LHCN-M2 (cell line): ENCODE data around the gene IRS2. TPM values are rescaled to one million over a fixed set of nuclear protein-coding genes. Genes with fewer than 3 reads are reported as not detected.
"Not testable (repeated sequence)": the region's sequence is repeated elsewhere in the genome, so short reads cannot be mapped to it uniquely, and the experiment has no call there.

Source experiments
- DNase-seq: peaks from one replicate; pipeline ENCODE4 v3.0.0-alpha.2; 2012; ENCODE audit warnings: low read depth
- polyA plus RNA-seq: library from polyadenylated mRNA; unstranded; fragments of >200 nt; gene quantifications from one replicate; pipeline ENCODE4 v1.2.1, GENCODE V29; 2012; ENCODE audit warnings: missing spikeins
- total RNA-seq: library from RNA; depleted of rRNA; stranded (reverse); fragments of >200 nt; gene quantifications from 2 replicates; pipeline ENCODE4 v1.2.3, GENCODE V29; 2014; rRNA removed

The IRS2 gene
- 37.8 and 46.7 TPM in 2 replicates for total RNA-seq
- polyA plus RNA-seq: 17.9 TPM

GRCh38 chr13:109786457-109787134 is at the start of gene IRS2:
TSS of gene IRS2 (minus strand) at chr13:109786583. CDS start at chr13:109786053, 530 bp downstream.
- DNase-seq: peak; percentile 95

GRCh38 chr13:109834973-109835720 is 48.8 kb upstream of the IRS2 start:
- peak; percentile 77 for DNase-seq

GRCh38 chr13:109833940-109834339 is 47.6 kb upstream of the IRS2 start:
- DNase-seq: no peak

DNA sequence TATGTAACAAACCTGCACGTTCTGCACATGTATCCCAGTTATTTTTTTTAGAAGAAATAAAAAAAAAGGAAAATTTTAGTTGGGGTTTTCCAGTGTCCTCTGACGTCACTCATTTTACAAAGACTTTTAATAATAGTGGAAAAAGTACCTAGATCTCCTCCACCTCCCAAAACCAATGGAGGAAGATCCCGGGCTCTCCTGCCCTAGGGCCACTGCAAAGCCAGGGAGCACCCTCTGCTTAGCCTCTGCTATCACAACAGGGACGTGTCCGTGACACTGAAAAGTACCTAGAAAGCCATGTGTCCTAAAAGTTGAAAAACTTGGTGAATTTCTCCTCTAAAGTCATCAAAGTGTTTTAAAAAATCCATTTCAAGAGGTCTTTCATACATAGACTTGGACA is 46.7 kb upstream of the IRS2 start:
- DNase-seq: no peak

DNA sequence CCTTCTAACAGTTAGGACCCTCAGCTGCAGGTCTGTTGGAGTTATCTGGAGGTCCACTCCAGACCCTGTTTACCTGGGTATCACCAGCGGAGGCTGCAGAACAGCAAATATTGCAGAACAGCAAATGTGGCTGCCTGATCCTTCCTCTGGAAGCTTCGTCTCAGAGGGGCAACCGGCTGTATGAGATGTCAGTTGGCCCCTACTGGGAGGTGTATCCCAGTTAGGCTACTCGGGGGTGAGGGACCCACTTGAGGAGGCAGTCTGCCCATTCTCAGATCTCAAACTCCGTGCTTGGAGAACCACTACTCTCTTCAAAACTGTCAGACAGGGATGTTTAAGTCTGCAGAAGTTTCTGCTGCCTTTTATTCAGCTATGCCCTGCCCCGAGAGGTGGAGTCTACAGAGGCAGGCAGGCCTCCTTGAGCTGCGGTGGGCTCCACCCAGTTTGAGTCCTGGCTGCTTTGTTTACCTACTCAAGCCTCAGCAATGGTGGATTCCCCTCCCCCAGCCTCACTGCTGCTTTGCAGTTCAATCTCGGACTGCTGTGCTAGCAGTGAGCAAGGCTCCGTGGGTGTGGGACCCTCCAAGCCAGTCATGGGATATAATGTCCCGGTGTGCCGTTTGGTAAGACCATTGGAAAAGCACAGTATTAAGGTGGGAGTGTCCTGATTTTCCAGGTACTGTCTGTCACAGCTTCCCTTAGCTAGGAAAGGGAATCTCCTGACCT is 42.4 kb upstream of the IRS2 start:
- not testable (repeated sequence) for DNase-seq

- not testable (repeated sequence) for DNase-seq
Measured at GRCh38 chr13:109823201-109823600, 36.8 kb upstream of the IRS2 start.

- DNase-seq: no peak
Measured at GRCh38 chr13:109821103-109821502, 34.7 kb upstream of the IRS2 start.

DNA sequence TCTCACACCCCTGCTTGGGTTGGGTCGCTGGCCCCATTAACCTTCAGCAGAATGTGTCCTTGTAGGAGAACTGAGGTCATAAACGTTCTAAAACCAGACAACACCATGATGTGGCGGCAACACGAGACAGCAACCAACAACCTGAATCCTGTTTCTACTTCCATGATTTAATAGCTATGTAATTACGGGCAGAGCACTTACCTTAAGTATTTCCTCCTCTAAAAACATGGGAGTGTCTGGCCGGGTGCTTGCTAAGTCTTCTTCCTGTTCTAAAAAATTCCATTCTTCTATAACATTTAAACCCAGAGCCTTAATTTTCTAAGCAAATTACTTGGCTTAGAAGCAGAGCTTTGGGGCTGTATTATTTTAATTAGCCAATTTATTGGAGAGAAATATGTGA is 33.5 kb upstream of the IRS2 start:
- no peak for DNase-seq

GRCh38 chr13:109818886-109819285 is 32.5 kb upstream of the IRS2 start:
- no peak for DNase-seq

DNA sequence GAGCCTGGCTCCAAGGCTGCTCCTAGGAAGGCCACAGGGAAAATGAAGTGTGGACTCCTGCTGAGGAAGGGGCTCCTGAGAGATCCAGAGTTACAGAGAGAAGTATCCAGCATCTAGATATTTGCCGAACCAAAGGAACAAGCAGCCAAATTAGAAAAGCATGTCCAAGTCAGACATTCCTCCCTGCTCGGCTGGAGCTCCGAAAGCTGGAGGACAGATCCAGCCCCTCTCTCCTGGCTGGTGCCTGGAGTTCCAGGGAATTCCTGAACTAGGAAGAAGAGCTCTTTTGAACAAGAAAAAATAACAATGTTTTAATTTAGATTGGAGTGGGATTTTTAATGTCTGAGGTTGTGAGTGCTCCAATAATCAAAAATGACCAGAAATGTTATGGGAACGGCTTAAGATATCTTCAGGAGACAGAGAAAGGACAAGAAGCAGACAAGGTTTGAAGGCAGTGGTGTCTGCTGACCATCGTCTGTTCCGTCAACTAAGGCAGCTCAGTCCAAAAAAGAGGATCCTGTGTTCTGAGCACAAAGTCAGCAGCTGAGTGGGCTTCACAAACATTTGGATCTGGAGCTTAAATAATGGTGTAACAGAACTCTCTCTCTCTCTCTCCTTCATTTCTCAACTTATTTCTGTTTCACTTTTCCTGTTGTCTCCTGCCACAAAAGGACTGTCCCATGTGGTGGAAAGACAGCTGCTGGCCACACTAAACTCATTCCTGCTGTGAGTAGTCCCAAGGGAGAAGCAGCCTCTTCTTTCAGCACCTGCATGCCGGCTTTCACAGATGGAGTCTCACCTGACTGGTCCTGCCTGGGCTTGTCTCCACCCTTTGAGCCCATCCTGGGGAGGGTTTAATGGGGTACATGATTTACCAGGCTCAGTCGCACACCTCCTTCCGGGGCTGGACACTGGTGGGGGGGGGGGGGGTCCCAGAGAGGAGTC is 31.5 kb upstream of the IRS2 start:
- peak; percentile 63 for DNase-seq

DNA sequence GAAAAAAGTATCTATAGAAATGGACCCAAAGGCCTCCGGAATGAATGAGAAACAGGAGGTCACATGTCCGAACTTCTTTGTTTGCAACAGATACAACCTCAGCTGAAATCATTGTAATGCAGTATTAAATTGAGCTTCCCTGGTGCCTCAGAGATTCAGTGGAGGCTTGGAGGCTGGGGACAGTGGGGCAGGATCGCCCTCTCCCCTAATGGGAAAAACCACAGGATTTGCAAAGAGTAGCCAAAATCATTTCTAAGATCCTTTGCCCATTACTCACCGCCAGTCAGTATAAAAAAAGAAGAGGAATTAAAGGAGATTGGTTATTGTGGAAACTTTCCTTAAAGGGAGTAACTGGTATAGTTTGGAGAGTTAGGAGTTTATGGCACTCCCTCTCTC is 30.4 kb upstream of the IRS2 start:
- peak; percentile 66 for DNase-seq

DNA sequence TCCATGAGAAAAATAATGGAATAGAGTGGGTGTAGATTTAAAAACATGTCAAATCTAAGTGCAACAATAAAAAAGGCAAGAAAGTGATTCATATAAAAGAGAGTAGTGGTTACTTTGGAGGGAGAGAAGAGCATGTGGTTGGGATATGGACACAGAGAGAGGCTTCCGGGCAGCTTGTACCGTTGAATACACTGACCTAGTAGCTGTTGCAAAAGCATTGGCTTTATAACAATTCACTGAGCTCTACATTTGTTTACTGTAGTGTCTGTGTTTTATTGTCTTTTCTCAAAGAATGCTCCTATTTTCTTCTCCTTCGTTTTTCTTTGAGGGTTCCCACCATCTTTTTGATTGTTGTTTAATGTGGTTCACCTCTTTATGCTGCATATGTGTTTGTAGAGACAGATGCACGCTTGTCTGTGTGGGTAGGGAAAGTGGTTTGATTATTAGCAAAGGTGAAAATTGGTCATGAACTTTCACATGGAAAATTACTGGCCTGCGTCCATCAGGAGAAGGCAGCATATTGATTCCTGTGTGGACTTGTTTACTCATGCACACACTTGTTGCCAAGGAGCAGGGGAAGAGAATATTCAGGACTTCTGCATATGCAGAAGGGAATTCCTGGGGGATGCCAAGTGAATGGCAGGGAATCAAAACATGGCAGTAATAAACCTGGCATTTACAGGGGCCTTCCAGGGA is 29.9 kb upstream of the IRS2 start:
- DNase-seq: peak; percentile 38

DNA sequence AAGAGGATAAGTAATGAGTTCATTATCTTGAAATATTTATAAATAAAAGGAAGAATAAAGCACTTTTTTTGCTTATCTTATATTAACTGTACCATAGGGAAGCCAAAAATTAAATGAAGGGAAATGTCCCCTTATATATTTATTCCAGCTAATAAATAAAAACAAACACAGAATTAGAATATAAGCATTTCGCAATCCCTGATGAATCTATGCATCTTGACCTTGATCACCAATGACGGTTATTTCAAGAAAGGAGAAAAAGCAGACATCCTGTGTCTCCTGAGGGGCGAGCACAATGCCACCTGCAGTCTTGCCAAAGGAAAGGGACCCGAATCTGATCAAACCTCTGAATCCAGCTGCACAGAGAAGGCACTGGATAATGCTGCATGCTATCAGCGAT is 29.3 kb upstream of the IRS2 start:
- no peak for DNase-seq

- DNase-seq: no peak
Measured at GRCh38 chr13:109813663-109814062, 27.3 kb upstream of the IRS2 start.

GRCh38 chr13:109812382-109812781 is 26.0 kb upstream of the IRS2 start:
- no peak for DNase-seq

DNA sequence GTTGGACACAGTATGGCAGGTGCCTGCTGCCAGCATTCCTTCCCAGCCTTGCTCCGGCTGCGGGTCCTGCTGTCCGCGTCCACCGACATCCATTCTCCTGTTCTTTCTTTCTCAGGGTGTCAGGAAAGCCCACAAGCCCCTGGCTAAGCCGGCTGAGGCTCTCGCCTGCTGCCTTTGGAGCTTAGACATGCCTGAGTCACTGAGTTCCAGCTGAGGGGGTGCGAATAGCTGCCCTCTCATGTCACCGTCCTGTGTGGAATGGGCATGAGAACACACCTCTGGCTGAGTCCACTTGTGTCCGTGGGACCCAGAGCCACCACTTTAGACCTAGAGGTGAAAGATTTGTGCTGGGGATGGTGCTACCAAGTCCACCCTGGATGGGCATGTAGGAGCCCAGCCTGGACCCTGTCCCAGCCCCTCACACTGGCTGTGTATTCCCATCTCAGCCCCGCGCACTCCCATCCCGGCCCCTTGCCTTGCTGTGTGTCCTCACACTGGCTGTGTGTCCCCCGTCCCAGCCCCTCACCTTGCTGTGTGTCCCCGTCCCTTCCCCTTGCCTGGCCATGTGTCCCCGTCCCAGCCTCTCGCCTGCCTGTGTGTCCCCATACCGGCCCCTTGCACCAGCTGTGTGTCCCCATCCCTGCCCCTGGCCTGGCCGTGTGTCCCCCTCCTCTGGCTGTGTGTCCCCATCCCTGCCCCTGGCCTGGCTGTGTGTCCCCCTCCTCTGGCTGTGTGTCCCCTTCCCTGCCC is 24.6 kb upstream of the IRS2 start:
- DNase-seq: peak; percentile 32

DNA sequence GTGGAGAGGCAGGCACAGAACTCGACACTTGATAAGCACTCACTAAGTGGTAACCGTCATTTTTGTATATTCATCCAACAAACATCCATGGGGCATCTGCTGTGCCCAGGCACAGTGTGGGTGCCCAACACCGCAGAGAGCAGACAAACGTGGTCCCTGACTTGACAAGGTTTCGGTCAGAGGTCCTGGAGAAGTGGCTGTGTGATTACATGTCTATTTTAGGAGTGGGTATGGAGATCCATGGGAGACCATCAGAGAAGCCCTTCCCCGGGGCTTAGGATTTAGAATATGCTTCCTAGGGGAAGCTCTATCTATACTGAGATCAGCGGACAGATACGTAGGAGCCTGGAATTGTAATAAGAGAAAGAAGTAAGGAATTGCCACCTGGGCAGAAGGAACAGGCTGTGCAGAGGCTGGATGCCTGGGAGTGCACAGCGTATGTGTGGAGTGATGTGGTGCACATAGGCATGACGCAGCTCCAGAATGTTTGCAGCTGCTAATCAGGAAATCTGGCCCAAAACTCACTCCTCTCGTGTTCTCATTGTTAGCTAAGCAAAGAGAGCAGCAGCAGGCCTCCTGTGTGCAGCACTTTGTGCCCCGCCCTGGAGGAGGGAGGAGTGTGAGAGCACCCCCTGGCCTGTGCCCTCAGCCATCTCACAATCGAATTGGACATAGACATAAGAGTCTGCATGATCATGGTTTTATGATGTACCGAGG is 23.0 kb upstream of the IRS2 start:
- peak; percentile 43 for DNase-seq

GRCh38 chr13:109807345-109807744 is 21.0 kb upstream of the IRS2 start:
- no peak for DNase-seq

GRCh38 chr13:109804654-109805053 is 18.3 kb upstream of the IRS2 start:
- DNase-seq: no peak
